ENCODE results near the gene FAM107B.
"Not testable (repeated sequence)": the region's sequence is repeated elsewhere in the genome, so short reads cannot be mapped to it uniquely, and the experiment has no call there.

Gene FAM107B

GRCh38 chr10:14774797-14775196, at the start of gene FAM107B:
TSS of gene FAM107B (minus strand) at chr10:14774897. CDS start at chr10:14774663, 234 bp downstream.
- DNase-seq (ENCODE audit: insufficient read length, low spot score), result no peak
- FAIRE-seq, result no peak

DNA sequence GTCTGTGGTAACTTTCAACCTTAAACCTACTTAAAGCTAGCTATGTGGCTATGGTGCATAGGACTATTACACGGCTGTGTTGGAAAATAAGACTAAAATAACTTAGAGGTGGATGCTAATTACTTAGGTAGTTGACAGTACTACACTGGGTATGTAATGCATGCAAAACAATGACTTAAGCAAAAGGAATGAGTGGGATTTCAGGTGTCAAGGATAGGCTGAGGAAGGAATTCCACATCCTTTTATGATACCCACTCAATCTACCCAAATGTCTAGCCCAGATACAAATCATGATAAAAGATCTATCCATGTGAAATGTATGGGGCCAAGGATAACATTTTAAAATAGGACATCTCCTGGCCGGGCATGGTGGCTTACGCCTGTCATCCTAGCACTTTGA, 49.3 kb upstream of the FAM107B start:
- DNase-seq (ENCODE audit: insufficient read length, low spot score), result no peak
- FAIRE-seq, result no peak

GRCh38 chr10:14822879-14823755, 48.4 kb upstream of the FAM107B start:
- FAIRE-seq (peak; percentile 81), DNase-seq (ENCODE audit: insufficient read length, low spot score) (peak; percentile 28)

GRCh38 chr10:14821635-14822375, 47.1 kb upstream of the FAM107B start:
- no peak for FAIRE-seq
- DNase-seq (ENCODE audit: insufficient read length, low spot score), result no peak

DNA sequence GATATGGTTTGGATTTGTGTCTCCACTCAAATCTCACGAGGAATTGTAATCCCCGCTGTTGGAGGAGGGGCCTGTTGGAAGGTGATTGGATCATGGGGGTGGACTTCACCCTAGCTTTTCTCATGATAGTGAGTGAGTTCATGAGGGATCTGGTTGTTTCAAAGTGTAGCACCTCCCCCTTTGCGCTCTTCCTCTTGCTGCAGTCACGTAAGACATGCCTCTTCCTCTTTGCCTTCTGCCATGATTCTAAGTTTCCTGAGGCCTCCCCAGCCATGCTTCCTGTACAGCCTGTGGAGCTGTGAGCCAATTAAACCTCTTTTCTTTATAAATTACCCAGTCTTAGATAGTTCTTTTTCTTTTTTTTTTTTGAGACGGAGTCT, 46.1 kb upstream of the FAM107B start:
- no peak for FAIRE-seq

DNA sequence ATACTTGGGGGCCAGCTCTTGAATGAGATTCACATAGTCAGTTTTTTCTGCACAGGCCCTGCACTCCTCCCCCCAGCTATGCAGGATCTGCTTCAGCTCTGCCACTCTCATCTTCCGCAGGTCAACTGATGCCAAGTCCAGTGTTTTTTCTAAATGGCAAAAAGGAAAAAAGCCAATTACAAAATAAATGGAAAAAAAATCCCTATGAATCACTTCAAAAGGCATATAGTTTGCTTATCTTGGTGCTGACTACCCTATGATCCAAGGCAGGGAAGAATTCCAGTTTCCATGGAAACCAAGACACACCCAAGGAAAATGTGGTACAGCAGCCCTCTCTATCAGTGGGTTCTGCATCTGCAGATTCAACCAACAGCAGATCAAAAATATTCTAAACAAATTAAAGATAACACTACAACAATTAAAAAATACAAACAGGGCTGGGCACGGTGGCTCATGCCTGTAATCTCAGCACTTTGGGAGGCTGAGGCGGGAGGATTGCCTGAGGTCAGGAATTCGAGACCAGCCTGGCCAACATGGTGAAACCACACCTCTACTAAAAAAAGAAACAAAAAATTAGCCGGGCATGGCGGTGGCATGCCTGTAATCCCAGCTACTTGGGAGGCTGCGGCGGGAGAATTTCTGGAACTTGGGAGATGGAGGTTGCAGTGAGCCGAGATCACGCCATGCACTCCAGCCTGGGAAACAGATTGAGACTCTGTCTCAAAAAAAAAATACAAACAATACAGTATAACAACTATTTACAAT, 45.5 kb upstream of the FAM107B start:
- DNase-seq (ENCODE audit: insufficient read length, low spot score) (no peak), FAIRE-seq (no peak)

More for the DNA sequence above, 46.1 kb upstream of the FAM107B start:
- no peak for DNase-seq (ENCODE audit: insufficient read length, low spot score)

DNA sequence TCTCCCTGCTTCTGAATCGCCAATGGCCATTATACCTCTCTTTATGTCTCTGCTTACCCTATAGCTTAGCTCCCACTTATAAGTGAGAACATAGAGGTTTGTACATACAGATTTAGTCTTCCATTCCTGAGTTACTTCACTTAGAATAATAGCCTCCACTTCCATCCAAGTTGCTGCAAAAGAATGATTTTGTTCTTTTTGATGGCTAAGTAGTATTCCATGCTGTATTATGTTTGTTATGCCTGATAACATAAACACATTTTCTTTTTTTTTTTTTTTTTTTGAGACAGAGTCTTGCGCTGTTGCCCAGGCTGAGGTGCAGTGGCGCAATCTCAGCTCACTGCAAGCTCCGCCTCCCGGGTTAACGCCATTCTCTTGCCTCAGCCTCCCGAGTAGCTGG, 42.0 kb upstream of the FAM107B start:
- DNase-seq (ENCODE audit: insufficient read length, low spot score), result not testable (repeated sequence)

GRCh38 chr10:14815681-14816080, 41.0 kb upstream of the FAM107B start:
- FAIRE-seq (no peak), DNase-seq (ENCODE audit: insufficient read length, low spot score) (no peak)

More for the DNA sequence above, 42.0 kb upstream of the FAM107B start:
- FAIRE-seq, result not testable (repeated sequence)

DNA sequence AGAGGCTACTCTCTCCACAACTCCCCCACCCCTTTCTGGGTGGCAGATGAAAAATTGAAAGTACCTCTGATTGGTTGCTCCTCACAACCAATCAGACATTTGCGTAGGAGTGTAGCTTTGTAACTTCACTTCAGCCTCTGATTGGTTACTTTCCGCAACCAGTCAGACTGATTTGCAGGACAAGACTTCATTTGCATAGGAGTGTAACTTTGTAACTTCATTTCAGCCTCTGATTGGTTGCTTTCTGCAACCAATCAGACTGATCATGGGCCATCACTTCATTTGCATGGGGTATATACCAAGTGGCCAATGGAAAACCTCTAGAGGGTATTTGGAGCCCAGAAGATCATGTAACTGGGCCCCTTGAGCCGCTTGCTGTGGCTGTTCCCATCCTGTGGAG, 37.6 kb upstream of the FAM107B start:
- no peak for DNase-seq (ENCODE audit: insufficient read length, low spot score)
- no peak for FAIRE-seq

GRCh38 chr10:14810969-14811953, 36.6 kb upstream of the FAM107B start:
- DNase-seq (ENCODE audit: insufficient read length, low spot score) (no peak), FAIRE-seq (no peak)

GRCh38 chr10:14806318-14806717, 31.6 kb upstream of the FAM107B start:
- DNase-seq (ENCODE audit: insufficient read length, low spot score) (no peak), FAIRE-seq (no peak)

GRCh38 chr10:14803827-14804226, 29.1 kb upstream of the FAM107B start:
- DNase-seq (ENCODE audit: insufficient read length, low spot score) (no peak), FAIRE-seq (no peak)

GRCh38 chr10:14801723-14802122, 27.0 kb upstream of the FAM107B start:
- FAIRE-seq (no peak), DNase-seq (ENCODE audit: insufficient read length, low spot score) (no peak)

DNA sequence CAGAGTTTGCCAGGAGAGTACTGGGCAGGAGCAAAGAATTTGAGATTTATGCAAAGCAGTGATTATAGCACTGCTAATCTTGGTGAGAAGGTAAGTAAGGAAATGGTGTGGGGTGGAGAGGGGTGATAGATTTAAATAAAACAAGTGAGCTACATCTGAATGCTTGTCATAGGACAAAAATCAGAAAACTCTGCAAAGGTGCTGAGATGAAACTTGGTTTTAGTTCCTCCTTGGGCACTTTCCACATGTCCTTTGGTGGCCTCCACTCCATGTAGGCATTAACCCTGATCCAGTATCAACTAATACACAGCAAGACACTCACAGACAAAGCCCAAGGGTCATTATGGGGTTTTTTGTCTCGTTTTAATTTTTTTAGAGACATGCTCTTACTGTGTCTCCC, 25.7 kb upstream of the FAM107B start:
- DNase-seq (ENCODE audit: insufficient read length, low spot score) (no peak), FAIRE-seq (no peak)

DNA sequence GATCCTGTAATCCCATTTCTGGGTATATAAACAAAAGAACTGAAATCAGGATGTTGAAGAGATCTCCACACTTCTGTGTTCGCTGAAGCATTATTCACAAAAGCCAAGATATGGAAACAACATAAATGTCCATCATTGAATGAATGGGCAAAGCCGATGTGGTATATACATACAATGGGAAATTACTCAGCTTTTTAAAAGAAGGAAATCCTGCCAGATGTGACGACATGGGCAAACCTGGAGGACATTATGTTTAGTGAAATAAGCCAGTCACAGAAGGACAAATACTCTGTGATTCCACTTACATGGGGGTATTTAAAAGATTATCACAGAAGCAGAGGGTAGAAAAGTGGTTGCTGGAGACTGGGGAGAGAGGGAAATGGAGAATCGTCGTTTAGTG, 23.9 kb upstream of the FAM107B start:
- DNase-seq (ENCODE audit: insufficient read length, low spot score) (no peak), FAIRE-seq (peak; percentile 33)

- FAIRE-seq, result no peak
These were observed 13.2 kb upstream of the FAM107B start for GRCh38 chr10:14787938-14788337.

DNA sequence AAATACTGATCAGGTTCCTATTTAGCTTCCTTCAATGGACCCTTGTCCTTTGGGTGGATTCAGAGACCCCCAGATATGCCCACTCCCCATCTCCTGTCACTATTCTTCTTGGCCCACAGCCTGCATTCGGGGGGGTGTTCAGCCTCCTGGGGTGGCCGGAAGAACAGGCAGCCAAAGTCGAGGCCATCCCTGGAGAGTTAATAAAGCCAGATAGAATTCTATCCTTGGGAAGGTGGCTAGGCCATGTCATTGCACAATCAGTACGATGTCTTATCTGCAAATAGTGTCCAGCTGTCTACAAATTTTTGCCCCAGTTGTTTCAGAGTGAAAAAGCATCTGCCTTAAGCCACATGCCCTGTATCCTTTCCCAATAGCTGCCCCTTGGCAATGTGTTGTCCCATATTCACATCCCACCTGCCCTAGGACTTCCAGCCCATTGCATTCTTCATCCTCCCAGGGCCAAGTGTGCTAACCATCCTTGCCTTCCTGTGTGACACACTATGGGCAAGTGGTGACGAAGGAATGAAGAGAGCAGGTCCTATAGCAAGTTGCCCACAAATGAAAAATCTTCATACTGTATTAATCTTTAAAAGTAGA, 9.9 kb upstream of the FAM107B start:
- DNase-seq (ENCODE audit: insufficient read length, low spot score) (no peak), FAIRE-seq (no peak)

More at GRCh38 chr10:14787938-14788337, 13.2 kb upstream of the FAM107B start:
- DNase-seq (ENCODE audit: insufficient read length, low spot score), result no peak

DNA sequence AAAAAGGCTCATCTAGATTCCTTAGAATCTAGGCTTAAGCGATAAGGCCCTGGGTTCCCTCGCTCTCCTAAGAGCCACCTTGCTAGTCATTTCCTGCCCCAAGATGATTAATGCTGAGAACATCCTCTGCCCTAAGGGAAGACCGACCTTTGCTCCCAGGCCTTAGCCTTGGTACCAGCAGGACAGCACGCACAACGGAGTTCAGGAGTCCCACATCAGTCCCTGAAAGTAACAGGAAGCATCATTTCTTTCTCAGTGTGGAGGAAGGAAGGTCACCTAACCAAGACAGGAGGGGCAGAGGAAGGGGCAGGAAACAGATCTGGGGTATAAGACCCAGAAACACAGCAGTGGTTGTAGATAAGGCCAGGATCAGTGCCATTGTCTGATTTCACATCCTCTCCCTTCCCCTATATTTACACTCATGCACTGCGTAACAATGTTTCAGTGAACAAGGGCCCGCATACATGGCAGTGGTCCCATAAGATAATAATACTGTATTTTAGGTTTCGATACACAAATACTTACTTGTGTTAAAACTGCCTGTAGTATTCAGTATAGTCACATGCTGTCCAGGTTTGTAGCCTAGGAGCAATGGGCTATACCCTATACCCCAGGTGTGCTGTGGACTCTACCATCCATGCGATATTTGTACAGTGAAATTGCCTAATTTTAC, 8.1 kb upstream of the FAM107B start:
- DNase-seq (ENCODE audit: insufficient read length, low spot score), result no peak

GRCh38 chr10:14781763-14782162, 7.1 kb upstream of the FAM107B start:
- DNase-seq (ENCODE audit: insufficient read length, low spot score) (no peak), FAIRE-seq (no peak)

More for the DNA sequence above, 8.1 kb upstream of the FAM107B start:
- FAIRE-seq, result no peak

All from GM19239 (cell line).